Activated T-cell treated with anti-CD3 and anti-CD28 coated beads, Interleukin-2, amount 50 U/mL, for 48 hours (primary cell): ENCODE data around the gene STAT4.

Experiments used
- DNase-seq, 2 experiments: peaks; one replicate each; pipeline ENCODE4 v3.0.0-alpha.2; 2020

STAT4 gene

DNA sequence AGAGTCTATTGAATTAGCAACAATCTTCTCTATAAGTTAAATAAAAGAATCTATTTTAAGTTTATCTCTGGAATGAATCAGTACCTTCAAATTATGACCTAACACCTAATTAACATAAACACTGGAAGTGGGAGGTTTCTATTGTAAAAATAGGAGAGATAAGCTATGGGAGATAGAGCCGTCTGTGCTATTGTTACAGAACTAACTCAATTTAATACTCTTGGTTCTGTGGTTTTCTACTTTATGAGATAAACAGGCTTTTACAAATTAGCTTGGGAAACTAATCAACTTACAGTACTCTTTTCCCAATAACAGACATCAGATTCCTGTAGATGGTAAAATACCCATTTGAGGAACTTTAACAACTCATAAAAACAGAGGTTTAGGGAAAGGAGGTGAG is 111.2 kb downstream of the STAT4 start:
- no peak for DNase-seq

DNA sequence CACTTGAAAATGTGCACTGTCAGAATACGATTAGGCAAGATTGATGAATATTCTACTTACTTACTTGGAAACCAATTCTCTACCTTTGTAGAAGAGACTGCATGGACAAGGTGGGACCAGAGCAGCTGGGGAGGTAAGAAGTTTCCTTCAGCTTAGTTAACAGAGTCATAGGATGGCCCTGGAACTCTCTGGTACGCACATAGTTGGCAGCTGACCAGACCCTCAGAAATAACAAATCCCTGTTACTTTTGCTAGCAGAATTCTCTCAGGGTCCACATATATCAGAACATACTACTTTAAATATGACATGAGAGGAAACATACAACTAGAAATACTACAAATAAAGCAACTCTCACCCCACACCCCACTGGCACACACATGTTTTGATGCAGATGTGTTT is 112.1 kb downstream of the STAT4 start:
- DNase-seq, result no peak

DNA sequence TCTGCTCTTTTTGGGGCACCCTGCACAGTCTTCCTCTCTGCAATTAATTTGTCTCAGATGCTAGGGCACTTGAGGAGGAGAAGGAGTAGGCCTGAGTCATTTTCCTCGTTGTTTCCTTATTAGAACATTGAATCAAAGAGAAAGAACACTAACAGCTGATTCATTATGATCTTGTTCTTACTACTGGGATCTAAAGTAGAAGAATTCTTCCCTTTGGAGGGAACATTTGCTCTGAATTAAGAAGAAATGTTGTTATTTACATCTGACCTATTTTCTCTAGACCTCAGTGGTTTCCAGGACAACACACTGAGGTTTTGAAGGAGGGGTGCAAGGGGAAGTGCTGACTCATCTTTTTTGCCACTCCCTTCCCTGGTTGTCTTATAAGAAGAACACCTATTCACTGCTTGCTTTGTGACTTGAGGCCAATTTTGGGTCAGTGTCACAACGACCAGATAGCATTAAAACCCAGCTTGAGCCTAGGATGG is 112.5 kb downstream of the STAT4 start:
- no peak for DNase-seq

DNA sequence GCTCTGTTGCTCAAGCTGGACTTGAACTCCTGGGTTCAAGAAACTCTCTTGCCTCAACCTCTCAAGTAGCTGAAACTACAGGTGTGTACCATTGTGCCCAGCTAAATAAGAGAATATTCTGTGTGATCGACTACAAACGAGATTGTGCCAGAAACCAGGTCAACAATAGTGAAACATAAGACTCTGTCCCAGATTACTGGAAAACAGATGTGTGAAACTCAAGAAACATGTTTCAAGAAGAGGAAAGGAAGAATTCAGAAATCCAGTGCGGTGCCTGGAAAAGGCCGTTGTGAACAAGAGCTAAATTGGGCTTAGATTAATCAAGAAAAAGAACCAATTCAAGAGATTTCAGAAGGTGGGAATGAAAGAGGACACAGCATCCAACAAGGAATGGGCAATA is 113.4 kb downstream of the STAT4 start:
- DNase-seq, result no peak

DNA sequence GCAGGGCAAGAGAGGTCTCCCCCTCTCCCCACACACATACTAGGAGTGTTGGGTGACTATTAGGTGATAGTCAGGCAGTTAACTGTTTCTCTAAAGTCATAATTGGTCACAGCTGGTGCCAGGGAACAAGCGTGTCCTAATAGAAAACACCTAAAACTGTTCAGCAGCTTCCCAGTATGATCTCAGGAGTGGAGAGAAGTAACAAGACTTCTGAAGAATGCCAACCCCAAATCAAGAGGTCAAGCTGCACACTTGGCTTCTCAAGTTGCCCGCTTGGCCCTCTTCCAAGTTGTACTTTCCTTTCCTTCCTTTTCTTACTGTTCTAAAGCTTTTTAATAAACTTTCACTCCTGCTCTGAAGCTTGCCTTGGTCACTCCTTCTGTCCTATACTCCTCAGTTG is 114.4 kb downstream of the STAT4 start:
- DNase-seq, result no peak

DNA sequence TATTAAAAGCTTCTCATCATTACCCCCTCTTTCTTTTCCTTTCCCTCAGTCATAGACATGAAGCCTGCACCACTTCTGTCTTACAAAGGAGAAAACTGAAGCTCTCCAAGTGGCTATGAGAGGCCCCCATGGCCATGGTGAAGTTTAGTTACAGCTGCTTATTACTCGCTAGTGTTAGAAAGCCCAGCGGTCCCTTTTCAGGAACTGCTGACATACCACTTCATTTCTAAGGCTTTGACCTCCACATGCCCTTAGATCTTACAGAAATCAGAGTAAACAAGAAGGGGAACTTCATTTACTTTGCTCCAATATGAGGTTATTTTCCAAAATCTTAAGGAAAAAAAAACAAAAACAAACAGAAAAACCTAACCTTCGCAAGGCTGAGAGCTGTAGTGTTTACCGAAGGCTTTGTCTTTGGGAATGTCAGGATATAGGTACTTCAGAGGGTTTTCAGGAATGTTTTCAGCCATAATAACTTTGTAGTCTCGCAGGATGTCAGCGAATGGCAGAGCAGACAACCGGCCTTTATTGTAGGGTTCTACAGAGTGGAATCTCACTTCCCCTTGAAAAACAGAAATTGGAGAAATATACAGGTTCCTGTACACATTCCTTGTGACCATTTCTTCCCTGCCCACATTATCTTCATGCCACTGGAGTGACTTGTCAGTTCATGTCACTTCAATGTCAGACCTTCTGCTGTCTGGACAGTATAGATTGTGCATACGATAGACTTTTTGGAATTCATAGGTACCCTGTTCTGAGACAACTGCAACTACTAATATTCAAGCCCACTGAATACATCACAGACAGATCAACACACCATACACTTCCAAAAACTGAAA is 118.0 kb downstream of the STAT4 start:
- DNase-seq, result no peak

DNA sequence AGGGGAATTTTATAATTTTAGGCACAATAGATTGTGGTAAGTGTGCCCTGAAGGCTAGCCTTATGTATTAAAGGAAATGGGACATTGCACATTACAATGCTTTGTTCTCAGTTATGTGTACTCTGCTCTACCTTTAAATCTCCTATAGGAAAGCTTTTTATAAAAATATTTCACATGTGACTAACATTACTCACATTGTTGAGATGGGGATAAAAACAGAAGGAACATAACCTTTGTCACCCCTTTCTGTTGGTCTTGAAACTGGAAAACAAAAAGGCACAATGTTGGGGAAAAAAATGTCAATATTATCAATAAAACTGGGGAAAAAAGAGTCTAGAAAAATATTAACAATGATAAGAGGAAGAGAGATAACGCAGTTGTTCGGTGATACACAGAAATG is 119.5 kb downstream of the STAT4 start:
- DNase-seq, result no peak

DNA sequence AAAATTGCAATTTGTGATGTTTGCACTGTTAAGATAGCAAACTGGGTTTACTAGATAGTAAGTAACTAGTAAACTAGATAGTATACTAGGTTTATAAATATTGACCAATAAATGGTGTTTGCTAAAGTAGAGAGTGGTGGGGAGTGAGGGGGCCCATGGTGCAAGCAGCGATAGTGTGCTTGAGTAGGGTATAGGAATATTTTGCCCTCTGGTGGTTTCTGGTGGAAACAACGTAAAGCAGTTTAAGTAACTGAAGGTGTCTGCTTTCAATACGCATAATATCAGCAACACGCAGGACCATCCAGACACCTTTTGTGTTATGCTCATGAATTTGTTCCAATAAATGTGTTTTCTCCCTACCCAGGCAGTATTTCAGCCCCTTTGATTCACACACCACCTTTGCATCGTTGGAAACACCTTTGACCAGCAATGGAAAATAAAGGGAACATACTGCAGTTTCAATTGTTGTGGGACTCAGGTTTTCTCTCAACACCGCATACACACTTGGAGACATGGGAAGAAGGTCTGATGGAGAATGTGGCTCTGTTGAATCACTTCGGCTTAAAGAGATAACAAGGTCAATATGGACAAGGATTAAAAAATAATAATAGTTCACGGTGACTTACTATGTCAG is 120.2 kb downstream of the STAT4 start:
- no peak for DNase-seq

DNA sequence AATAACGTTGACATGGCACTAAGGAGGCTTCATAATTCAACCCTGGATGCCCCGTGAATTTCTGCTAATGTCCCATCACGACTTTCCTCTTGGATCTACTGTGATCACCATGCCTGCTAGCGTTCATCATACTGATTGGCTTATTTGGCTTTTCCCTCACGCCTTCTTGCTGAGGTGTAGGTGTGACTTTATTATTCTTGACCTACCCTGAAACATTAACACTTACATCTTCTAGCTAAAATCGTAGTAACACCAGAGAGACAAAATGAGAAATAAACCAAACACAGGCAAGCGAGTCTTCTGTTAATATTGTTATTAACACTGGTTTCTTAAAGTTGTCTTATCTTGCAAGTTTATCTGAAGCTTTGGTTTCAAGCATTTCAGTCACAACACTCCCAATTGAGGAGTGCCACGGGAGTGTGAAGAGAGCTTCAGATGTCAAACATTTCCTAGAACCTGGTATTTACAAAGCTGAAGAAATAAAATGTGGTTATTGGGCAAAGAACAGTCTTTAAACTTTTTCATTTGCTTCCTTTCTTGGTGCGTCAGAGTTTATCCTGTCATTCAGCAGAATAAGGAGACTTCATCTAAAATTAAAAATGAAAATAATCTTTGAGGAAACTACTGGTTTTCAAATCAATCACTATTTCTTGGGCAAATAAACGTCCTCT is 121.4 kb downstream of the STAT4 start:
- DNase-seq, result no peak

DNA sequence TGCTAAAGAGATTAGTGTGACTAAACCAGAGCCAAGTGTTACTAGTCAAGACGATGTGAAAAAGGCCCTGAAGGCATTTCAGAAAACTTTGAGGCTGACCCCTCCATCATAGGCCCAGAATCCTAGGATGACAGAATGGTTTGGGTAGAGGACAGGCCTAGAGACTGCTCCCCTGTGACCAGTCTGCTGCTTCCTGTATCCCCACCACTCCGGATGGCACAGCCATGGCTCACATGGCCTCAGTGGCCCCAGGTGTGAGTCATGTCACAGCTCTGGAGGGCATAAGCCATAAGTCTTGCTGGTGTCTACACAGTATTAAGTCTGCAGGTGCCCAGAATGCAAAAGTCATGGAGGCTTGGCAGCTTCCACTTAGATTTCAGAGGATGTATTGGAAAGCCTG is 124.4 kb downstream of the STAT4 start:
- DNase-seq, result no peak

DNA sequence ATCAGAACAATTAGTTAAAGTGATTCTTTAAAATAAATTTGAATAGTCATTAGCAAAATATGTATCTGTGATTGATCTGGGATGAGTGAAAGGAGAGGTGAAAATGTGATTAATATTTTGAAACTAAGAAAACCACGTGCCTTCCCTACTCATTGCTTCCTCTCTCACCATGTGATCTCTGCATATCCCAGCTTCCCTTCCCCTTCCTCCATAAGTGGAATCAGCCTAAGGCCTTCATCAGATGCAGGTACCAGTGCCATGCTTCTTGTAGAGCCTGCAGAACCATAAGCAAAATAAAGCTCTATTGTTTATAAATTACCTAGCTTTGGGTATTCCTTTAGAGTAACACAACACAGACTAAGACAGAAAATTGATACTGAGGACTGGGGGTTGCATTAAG is 125.7 kb downstream of the STAT4 start:
- no peak for DNase-seq

DNA sequence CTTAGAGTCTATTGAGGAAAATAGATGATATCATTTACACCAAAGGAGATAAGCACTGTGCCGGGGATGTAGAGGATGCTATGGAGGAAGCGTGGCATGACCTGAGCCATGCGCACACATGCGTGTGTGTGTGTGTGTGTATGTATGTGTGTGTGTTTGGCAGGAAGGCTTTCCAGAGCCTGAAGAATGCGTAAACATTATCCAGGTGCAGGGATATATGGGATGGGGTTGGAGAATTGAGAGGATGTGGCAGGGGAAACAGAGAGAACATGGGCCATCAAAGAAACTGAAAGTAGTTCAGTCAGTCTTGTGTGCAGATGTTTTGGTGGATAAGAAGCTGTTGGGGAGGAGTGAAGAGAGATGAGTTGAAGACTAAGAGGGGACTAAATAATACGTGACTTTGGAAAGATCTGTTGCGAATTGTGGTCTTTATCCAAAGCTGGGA is 127.5 kb downstream of the STAT4 start:
- DNase-seq, result peak in 1 of 2 experiments; percentile 51

DNA sequence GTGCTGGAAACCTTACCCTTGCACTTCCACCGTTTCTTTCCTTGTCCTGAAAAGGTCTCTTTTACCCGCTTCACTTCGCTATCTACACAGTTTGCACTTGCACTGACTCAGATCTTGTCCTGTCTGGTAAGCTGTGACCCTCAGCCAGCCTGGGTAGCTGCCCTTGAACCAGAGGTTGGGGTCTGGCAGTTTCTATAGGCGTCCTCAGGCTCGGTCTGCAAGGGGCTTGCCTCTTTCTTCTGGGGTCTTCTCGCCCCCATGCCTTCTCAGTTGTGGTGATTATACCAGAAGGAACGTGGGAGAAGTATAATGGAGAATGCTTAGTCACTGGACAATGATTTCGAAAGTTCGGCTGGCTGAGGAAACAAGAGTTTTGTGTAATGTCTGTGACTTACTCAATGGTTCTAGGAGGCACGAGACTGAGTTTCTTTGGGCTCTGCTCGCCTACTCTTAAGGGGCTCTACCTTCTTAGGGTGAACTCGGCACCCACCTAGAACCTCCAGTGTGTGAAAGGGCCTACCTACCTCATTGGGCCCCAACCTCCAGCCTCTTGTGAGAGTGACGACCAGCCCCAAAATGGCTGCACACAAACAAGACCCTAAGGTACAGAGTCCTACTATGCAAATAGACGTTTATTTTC is 129.9 kb downstream of the STAT4 start:
- DNase-seq, result peak; percentile 80 to 82

DNA sequence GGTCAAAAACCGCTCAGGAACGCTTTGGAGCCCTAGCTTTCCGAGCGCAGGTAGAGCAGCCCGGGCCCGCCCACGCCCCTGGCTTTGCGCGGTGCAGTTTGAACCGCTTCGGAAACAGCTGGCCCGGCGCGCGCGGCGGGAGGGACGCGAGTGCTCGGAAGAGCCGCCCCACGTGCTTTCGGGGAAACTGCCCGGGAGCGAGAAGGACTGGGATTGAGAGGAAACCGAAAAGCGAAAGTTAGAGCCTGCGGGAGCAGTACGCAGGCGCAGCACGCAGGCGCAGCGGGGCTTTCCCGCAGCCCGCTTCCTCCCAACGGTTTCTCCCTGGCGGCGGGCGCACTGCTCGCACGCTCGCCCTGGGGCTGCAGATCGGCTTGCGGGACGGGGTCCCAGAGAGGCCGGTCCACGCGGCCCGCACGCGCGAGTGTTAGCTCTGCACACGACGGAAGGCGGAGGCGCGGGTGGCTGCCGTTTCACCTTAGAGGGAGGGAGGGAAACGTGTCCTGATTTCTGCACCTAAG is 130.5 kb downstream of the STAT4 start:
- peak; percentile 97 for DNase-seq

DNA sequence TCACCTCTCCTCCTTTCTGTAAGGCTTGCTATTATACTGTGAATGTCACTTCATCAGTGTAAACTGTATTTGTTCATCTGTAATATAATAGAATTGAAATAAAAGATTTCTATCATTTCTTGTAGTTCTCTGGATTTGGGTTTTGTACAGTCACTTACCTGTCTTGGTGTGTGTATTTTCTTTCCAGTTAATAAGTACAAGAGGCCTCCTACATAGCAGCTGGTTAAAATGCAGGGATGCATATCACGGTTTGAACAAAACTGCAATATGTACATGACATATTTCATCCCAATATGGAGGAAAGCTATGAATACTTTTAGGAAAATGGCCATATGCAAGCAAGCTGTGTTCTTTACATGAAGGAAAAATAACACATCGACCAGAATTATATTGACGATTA is 131.4 kb downstream of the STAT4 start:
- DNase-seq, result no peak

DNA sequence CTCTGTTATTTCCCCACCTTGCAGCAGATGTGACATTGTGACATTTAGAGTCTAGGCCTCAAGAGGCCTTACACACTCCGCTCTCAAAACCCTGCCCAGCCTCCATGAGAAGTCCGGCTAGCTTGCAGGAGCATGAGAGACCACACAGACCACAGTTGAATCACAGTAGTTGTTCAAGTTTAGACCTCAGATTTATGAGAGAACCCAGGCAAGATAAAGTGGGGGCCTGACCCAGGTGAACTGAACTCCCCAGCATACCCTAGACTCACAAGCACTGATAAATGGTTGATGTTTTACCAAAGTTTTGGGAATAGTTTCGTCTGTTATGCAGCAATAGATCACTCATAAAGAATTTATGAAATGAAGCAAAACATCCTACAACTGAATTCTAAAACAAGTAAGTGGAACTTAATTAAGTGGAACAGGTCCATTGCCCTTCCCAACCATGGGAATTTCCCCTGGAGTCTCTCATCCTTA is 132.1 kb downstream of the STAT4 start:
- no peak for DNase-seq

DNA sequence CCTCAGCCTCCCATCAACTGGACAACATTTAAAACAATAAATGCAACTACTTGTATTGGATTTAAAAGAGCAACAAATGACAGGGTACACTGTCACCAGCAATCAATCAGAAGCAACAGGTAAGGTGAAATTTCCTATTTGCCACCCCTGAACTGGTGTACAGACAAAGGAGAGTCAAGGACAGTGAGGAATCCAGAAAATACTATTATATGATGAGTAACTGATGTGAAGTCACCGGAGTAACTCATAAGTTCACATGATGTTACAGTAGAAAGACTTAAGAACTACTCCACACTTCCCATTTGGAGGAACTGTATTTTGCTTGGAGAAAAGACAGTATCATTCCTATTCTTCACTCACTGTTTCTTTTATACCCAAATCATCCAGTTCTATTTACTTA is 132.7 kb downstream of the STAT4 start:
- DNase-seq, result no peak

DNA sequence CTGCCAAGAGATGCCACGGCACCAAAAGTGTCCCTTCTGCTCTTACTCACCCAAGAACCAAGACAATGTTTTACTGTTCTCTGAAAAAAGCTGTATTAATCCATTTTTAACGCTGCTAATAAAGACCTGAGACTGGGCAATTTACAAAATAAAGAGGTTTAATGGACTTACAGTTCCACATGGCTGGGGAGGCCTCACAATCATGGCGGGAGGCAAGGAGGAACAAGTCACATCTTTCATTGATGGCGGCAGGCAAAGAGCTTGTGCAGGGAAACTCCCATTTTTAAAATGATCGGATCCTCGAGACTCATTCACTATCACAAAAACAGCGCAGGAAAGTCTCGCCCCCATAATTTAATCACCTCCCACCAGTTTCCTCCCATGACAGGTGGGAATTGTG is 135.0 kb downstream of the STAT4 start:
- DNase-seq, result no peak

DNA sequence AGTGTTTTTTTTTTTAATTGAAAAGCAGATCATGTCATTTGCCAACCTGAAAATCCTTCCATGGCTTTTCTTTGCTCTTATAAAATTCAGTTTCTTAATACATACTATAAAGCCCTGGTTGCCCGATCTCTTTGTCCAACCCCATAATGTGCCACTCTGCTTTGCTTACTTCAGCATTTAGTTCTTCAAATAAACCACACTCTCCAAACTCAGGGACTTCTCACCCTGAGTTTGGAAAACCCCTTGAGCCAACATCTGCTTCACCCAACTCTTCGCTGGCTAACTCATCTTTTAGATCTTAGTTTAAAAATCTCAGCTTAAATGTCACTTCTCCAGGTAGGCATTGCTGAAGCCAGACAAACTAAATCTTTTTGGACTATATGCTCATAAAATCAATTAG is 135.6 kb downstream of the STAT4 start:
- no peak for DNase-seq

DNA sequence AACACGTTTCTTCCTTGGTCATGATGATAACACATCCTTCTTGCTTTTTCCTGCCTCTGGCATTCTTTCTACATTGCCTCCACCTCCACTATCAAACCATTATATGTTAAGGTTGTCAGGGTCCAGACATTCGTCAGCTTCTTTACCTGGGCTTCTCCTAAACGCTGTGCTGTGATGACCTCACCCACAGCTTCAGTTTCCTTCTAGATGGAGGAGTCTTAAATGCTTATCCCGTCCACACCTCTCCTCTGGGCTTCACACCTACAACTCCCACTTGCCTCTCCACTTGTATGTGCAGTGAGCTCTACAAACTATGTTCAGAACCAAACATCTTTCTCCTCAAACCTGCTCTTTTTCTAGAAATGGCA is 136.2 kb downstream of the STAT4 start:
- peak in 1 of 2 experiments; percentile 53 for DNase-seq

DNA sequence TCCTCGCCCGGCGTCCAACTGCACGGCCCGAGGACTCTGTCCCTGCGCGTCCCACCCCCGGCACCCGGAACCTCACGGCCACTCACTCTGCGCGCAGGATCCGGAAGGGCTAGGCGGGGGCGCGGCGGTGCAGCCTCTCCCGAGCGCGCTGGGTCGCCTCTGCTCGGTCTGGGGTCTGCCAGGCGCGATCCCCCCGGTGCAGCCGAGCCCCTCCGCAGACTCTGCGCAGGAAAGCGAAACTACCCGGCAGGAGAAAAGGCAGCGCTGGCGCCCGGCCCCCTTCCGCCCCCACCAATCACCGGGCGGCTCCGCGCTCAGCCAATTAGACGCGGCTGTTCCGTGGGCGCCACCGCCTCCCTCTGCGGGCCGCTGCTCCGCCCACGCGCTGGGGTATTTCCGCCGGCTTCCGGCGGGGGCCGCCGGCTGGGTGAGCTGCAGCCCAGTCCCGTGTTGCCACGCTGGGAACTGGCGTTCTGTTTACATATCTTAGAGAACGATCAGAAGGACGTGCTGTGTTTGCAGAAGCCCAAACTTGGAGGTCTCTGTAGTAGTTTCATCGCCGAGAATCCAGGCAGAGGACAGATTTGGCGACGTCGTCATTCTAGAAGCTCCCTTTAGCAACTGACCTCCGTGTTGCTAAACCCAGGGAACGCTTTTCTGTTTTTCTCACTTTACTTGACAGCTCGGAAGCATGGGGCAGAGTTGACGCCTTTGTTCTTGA is 136.7 kb downstream of the STAT4 start, which contains the start of gene STAT1:
Gene STAT1 (minus strand): TSS at position 240 of the 721 bp plus-strand sequence. CDS start 4,168 bp downstream, outside the sequence.
- DNase-seq, result peak; percentile 97 to 99

DNA sequence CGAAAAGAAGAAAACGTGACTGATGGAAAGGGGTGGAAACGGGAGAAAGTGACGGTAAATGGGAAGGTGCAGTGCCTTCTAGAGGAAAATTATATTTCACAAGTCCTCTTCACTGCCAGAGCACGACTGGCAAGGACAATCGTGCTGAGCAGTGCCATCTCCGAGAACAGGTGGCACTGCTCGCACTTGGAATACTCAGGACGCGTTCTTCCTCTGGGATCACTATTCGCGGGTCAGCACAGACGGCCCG is 137.2 kb downstream of the STAT4 start:
- peak in 1 of 2 experiments; percentile 51 for DNase-seq
